ENCODE results near the gene RAD21L1.
"Not testable (repeated sequence)": the region's sequence is repeated elsewhere in the genome, so short reads cannot be mapped to it uniquely, and the experiment has no call there.

RAD21L1 gene

GRCh38 chr20:1199964-1200363 lies 25.9 kb upstream of the RAD21L1 start:
- no peak for DNase-seq (ENCODE audit: low spot score)

GRCh38 chr20:1202762-1203504 lies 22.9 kb upstream of the RAD21L1 start, which contains the start of gene C20orf202:
Gene C20orf202 (plus strand): TSS chr20:1203454. CDS start chr20:1203586, 132 bp downstream.
- DNase-seq (ENCODE audit: low spot score), result no peak

GRCh38 chr20:1203630-1204029 lies 22.2 kb upstream of the RAD21L1 start:
- no peak for DNase-seq (ENCODE audit: low spot score)

- DNase-seq (ENCODE audit: low spot score), result no peak
These were observed 21.7 kb upstream of the RAD21L1 start for GRCh38 chr20:1204113-1204512.

- DNase-seq (ENCODE audit: low spot score), result no peak
These were observed 21.3 kb upstream of the RAD21L1 start for GRCh38 chr20:1204576-1204975.

GRCh38 chr20:1205802-1206201 lies 20.0 kb upstream of the RAD21L1 start:
- DNase-seq (ENCODE audit: low spot score), result no peak

- peak; percentile 12 for DNase-seq (ENCODE audit: low spot score)
These were observed 19.3 kb upstream of the RAD21L1 start for GRCh38 chr20:1206366-1207148.

GRCh38 chr20:1207293-1207878 lies 18.5 kb upstream of the RAD21L1 start:
- peak; percentile 2 for DNase-seq (ENCODE audit: low spot score)

- peak; percentile 32 for DNase-seq (ENCODE audit: low spot score)
These were observed 16.1 kb upstream of the RAD21L1 start for GRCh38 chr20:1209447-1210387.

GRCh38 chr20:1210501-1210900 lies 15.3 kb upstream of the RAD21L1 start:
- DNase-seq (ENCODE audit: low spot score), result no peak

- no peak for DNase-seq (ENCODE audit: low spot score)
These were observed 13.8 kb upstream of the RAD21L1 start for GRCh38 chr20:1212023-1212422.

GRCh38 chr20:1212607-1213396 lies 13.0 kb upstream of the RAD21L1 start:
- DNase-seq (ENCODE audit: low spot score), result peak; percentile 86

- DNase-seq (ENCODE audit: low spot score), result no peak
These were observed 11.0 kb upstream of the RAD21L1 start for GRCh38 chr20:1214838-1215261.

- no peak for DNase-seq (ENCODE audit: low spot score)
These were observed 10.3 kb upstream of the RAD21L1 start for GRCh38 chr20:1215386-1216170.

- not testable (repeated sequence) for DNase-seq (ENCODE audit: low spot score)
These were observed 9.1 kb upstream of the RAD21L1 start for GRCh38 chr20:1216527-1217427.

- DNase-seq (ENCODE audit: low spot score), result not testable (repeated sequence)
These were observed 3.1 kb upstream of the RAD21L1 start for GRCh38 chr20:1222750-1223149.

- no peak for DNase-seq (ENCODE audit: low spot score)
These were observed 1.5 kb upstream of the RAD21L1 start for GRCh38 chr20:1224205-1224890.

GRCh38 chr20:1225263-1225782 lies 521 bp upstream of the RAD21L1 start:
- no peak for DNase-seq (ENCODE audit: low spot score)
